Measurements from ENCODE around the gene GALNT17. TPM values are rescaled to one million over a fixed set of nuclear protein-coding genes. Genes with fewer than 3 reads are reported as not detected.

Gene GALNT17
- total RNA-seq, 1 donor, result not detected

DNA sequence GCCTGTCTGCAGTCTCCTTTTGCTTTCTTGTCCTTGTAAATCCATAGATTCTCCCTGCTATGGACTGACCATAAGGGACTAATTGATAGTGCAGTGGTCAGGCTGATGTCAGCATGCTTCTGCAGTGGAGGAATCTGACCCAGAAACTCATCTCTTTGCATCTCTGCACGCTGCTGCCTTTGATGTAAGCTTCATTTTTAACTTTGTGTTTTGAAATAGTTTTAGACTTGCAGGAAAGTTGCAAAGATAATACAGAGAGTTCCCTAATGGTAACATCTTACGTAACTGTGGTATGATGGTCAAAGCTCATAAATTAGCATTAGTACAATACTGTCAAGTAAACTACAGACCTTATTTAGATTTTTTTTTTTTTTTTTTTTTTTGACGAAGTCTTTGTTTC lies 89.6 kb downstream of the GALNT17 start:
- DNase-seq (ENCODE audit: low read depth), result no peak
- TF ChIP-seq, protein P1, sequence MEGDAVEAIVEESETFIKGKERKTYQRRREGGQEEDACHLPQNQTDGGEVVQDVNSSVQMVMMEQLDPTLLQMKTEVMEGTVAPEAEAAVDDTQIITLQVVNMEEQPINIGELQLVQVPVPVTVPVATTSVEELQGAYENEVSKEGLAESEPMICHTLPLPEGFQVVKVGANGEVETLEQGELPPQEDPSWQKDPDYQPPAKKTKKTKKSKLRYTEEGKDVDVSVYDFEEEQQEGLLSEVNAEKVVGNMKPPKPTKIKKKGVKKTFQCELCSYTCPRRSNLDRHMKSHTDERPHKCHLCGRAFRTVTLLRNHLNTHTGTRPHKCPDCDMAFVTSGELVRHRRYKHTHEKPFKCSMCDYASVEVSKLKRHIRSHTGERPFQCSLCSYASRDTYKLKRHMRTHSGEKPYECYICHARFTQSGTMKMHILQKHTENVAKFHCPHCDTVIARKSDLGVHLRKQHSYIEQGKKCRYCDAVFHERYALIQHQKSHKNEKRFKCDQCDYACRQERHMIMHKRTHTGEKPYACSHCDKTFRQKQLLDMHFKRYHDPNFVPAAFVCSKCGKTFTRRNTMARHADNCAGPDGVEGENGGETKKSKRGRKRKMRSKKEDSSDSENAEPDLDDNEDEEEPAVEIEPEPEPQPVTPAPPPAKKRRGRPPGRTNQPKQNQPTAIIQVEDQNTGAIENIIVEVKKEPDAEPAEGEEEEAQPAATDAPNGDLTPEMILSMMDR (IDR thresholded peaks at IDR 0.05; ENCODE audit: insufficient read depth, low read depth, low read length), result no peak
- H3K4me3 ChIP-seq (ENCODE audit: low read depth, low read length), result no peak overlapping the region

DNA sequence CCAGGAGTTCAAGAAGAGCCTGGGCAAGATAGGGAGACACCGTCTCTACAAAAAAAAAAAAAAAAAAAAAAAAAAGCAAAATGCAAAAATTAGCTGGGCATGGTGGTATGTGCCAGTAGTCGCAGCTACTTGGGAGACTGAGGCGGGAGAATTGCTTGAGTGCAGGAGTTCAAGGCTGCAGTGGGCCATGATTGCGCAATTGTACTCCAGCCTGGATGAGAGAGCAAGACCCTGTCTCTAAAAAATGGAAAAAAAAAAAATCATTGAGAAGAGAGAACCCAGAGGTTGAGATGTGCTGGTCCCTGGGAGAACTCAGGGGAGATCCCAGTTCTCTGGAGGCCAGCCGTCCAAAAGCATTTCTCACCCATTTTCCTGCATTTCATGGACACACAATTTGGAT lies 95.2 kb downstream of the GALNT17 start:
- H3K4me3 ChIP-seq (ENCODE audit: low read depth, low read length), result no peak overlapping the region
- no peak for DNase-seq (ENCODE audit: low read depth)
- TF ChIP-seq, protein P1 (IDR thresholded peaks at IDR 0.05; ENCODE audit: insufficient read depth, low read depth, low read length), result no peak

DNA sequence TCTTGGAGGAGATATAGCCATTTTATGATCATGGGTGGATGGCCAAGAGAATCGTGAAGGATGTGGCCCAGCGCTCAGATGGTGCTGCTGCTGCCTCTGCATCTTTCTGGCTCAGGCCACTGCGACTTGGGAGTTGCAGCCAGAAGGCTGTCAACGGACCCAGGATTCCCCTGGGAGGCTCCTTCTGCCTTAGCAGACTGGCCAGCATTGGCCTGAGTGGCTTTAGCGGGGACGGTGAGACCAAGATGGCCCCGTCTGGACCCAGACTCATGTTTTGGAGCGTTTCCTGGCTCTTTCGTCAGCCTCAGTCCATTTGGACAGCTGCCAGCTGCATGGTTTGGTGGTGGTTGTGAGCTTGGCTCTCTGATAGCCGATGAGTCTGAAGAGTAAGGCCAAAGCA lies 97.2 kb downstream of the GALNT17 start:
- no peak overlapping the region for H3K4me3 ChIP-seq (ENCODE audit: low read depth, low read length)
- no peak for DNase-seq (ENCODE audit: low read depth)
- TF ChIP-seq, protein P1 (IDR thresholded peaks at IDR 0.05; ENCODE audit: insufficient read depth, low read depth, low read length), result no peak

DNA sequence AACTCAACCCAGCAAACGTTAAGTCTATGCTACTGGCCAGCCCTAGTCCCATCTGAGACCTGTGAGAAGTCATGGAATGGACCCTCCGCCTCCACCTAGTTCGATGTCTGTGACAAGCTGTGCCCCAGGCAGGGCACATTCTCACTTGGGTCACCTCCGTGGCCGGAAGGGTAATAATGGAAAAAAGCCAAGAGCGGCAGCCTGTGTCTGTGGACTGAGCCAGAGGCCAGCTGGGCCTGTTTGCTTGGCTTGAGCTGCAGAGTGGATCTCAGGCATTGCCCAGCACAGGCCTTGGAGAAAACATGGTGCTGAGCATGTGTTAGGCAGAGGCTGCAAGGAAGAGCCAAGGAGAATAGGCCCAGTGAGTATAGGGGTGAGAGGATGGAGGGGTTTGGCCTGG lies 97.8 kb downstream of the GALNT17 start:
- DNase-seq (ENCODE audit: low read depth), result no peak
- no peak overlapping the region for H3K4me3 ChIP-seq (ENCODE audit: low read depth, low read length)
- TF ChIP-seq, protein P1 (IDR thresholded peaks at IDR 0.05; ENCODE audit: insufficient read depth, low read depth, low read length), result no peak

DNA sequence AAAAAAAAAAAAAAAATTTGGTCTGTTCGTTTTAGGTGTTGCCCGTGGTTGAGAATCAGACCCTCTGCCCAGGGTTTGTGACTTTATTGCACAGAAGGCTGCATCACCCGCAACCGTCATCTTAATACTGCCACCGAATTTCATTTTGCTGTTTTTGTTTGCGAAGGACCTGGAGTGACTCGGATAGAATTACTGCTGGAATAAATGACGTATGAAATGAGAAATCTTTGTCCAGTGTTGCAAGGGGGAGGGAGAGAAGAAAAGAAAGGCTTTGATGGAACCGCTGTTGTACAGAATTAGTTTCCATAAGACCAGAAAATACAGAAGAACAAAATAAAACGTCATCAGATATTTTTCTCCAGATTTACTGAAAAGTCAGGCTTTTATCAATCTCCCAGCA lies 103.3 kb downstream of the GALNT17 start:
- TF ChIP-seq, protein P1 (IDR thresholded peaks at IDR 0.05; ENCODE audit: insufficient read depth, low read depth, low read length), result no peak
- no peak overlapping the region for H3K4me3 ChIP-seq (ENCODE audit: low read depth, low read length)
- DNase-seq (ENCODE audit: low read depth), result no peak

DNA sequence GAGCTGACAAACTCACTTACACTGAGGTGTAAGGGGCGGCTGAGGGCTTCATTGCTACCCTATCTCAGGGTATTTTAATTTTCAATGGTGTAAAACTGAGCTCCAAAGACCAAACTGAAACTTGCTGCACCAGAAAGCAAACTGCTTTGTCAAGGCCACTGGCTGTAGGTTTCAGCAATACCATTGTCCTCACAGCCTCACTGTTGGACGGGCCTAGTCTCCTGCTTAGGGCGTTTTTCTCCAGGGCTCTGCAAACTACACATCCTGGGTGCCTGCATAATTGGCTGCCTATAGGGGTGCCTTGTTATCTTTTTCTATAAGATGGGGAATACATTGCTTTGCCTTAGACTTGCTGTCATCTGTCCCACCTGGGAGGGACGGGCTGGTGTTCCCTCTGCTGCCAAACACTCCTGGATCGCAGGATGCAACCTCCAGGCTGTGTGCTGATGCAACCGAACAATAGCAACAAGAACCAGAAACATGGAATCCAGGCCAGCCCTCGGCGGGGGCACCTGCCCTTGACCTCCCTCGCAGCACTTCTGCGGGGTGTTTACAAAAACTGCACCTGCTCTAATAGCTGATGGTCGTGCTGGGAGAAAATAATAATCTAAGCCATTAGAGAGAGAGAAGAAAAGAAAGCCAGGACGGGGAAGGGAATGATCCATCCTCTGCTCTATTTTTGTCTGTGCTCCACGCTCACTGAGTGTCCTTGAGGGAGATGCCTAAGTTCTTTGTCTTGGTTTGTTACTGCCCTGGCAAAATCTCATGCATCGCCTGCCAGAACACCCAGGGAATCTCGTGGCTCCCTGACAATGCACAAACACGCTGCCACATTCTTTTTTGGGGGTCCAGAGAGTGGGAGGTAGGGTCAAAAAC lies 104.5 kb downstream of the GALNT17 start:
- TF ChIP-seq, protein P1 (IDR thresholded peaks at IDR 0.05; ENCODE audit: insufficient read depth, low read depth, low read length), result no peak
- no peak overlapping the region for H3K4me3 ChIP-seq (ENCODE audit: low read depth, low read length)
- DNase-seq (ENCODE audit: low read depth), result no peak

All from fibroblast of villous mesenchyme (primary cell).